Colonic mucosa (tissue), 4 donors: ENCODE results near the gene SPNS1. TPM values are rescaled to one million over a fixed set of nuclear protein-coding genes. Genes with fewer than 3 reads are reported as not detected.

ENCODE experiments used
- DNase-seq: peaks from one replicate; pipeline ENCODE4 v3.0.0-alpha.2; 2020
- H3K27ac ChIP-seq: fragments of 200-600 bp; one replicate; pipeline ENCODE4 v1.8.0; 2021
- H3K27me3 ChIP-seq: fragments of 200-600 bp; one replicate; pipeline ENCODE4 v1.8.0; 2021
- H3K36me3 ChIP-seq: fragments of 200-600 bp; one replicate; pipeline ENCODE4 v1.8.0; 2021
- H3K4me1 ChIP-seq: fragments of 200-600 bp; one replicate; pipeline ENCODE4 v1.8.0; 2021; ENCODE audit warnings: mild to moderate bottlenecking
- H3K4me3 ChIP-seq: fragments of 200-600 bp; one replicate; pipeline ENCODE4 v1.8.0; 2021
- H3K9ac ChIP-seq, 2 donors: one replicate each; pipeline ENCODE4 v1.7.0; 2013; ENCODE audit warnings: control low read depth in 2 of 2, low read depth in 2 of 2, low read length in 2 of 2
- H3K9me3 ChIP-seq: fragments of 200-600 bp; one replicate; pipeline ENCODE4 v1.8.0; 2021
- CTCF ChIP-seq: fragments of 200-600 bp; IDR thresholded peaks from one replicate; pipeline ENCODE4 v1.8.0; 2022; ENCODE audit warnings: antibody characterized with exemption, mild to moderate bottlenecking
- intact Hi-C: fragments of 100-400 bp; cut with DNase I; formaldehyde crosslinking; loops from one replicate; pipeline ENCODE4 v1.14.1; 2022
- total RNA-seq, 2 donors: library from RNA; stranded (reverse); fragmentation: NEBNext Ultra II Directional in 1 of 2; extraction: Animal tissue kit (Norgen Biotek cat#: 25700) in 1 of 2; gene quantifications; one replicate each; pipeline ENCODE4 v1.2.1, GENCODE V29; 2021
- donor health status: healthy.
- donor health status: DM: no; HTN: no; CAD: no.
- donor health status: DM: no; HTN: no; CAD: no.

Gene SPNS1
- total RNA-seq, 2 donors from 2014 or later, result 30.3 to 56.3 TPM

- no peak for TF ChIP-seq CTCF
- intact Hi-C loops, result loop anchor here (5.0 to 10.0 kb wide), 2 partner anchors 74 to 122 kb away; partner anchors contain the start of gene ATXN2L
- Histone ChIP-seq H3K36me3 (no peaks in the 10 kb centered on the region), H3K27me3 (no peaks in the 10 kb centered on the region), H3K27ac (no peak overlapping the region), H3K9me3 (no peaks in the 10 kb centered on the region), H3K4me1 (peaks cover 4% of the 10 kb centered on the region), H3K4me3 (no peak overlapping the region), H3K9ac (no peak overlapping the region)
- no peak for DNase-seq
Measured at GRCh38 chr16:28946681-28947080, 27.9 kb upstream of the SPNS1 start.

GRCh38 chr16:28950648-28951409 is 23.7 kb upstream of the SPNS1 start, which contains the start of gene NFATC2IP:
TSS of gene NFATC2IP (plus strand) at chr16:28950937. CDS start at chr16:28951012, 75 bp downstream.
- DNase-seq, result peak; percentile 100
- H3K36me3 ChIP-seq, result no peaks in the 10 kb centered on the region
- intact Hi-C loops, result no loop called here
- peak within 1 kb of the TSS; percentile 82 for H3K27ac ChIP-seq
- peaks cover 7% of the 10 kb centered on the region for H3K4me1 ChIP-seq
- H3K27me3 ChIP-seq, result no peaks in the 10 kb centered on the region
- no peak for TF ChIP-seq CTCF
- peak within 1 kb of the TSS; percentile 76 to 94 for H3K9ac ChIP-seq
- peak within 1 kb of the TSS; percentile 99 for H3K4me3 ChIP-seq
- no peaks in the 10 kb centered on the region for H3K9me3 ChIP-seq

GRCh38 chr16:28951410-28951943 is 23.1 kb upstream of the SPNS1 start:
- peak overlapping the region; percentile 99 for H3K4me3 ChIP-seq
- H3K9me3 ChIP-seq, result no peaks in the 10 kb centered on the region
- peaks cover 7% of the 10 kb centered on the region for H3K4me1 ChIP-seq
- peak overlapping the region; percentile 76 to 94 for H3K9ac ChIP-seq
- intact Hi-C loops, result no loop called here
- H3K36me3 ChIP-seq, result no peaks in the 10 kb centered on the region
- peak; percentile 57 for DNase-seq
- peak overlapping the region; percentile 82 for H3K27ac ChIP-seq
- TF ChIP-seq CTCF, result no peak
- H3K27me3 ChIP-seq, result no peaks in the 10 kb centered on the region

- Histone ChIP-seq H3K9ac (no peak overlapping the region), H3K4me1 (no peaks in the 10 kb centered on the region), H3K36me3 (no peaks in the 10 kb centered on the region), H3K27me3 (no peaks in the 10 kb centered on the region), H3K4me3 (no peak overlapping the region), H3K9me3 (no peaks in the 10 kb centered on the region), H3K27ac (no peak overlapping the region)
- intact Hi-C loops, result no loop called here
- no peak for TF ChIP-seq CTCF
- DNase-seq, result no peak
Measured at GRCh38 chr16:28958216-28958615, 16.4 kb upstream of the SPNS1 start.

GRCh38 chr16:28958836-28959235 is 15.7 kb upstream of the SPNS1 start:
- DNase-seq, result no peak

More at GRCh38 chr16:28958836-28959235, 15.7 kb upstream of the SPNS1 start:
- intact Hi-C loops, result no loop called here
- H3K36me3 ChIP-seq, result peaks cover 3% of the 10 kb centered on the region
- no peaks in the 10 kb centered on the region for H3K9me3 ChIP-seq
- no peak for TF ChIP-seq CTCF
- H3K27ac ChIP-seq, result no peak overlapping the region
- H3K4me3 ChIP-seq, result no peak overlapping the region
- H3K4me1 ChIP-seq, result no peaks in the 10 kb centered on the region
- no peaks in the 10 kb centered on the region for H3K27me3 ChIP-seq
- no peak overlapping the region for H3K9ac ChIP-seq
